Left ventricle myocardium inferior (tissue), 1 donor: ENCODE data around the gene LGR6. TPM values are rescaled to one million over a fixed set of nuclear protein-coding genes. Genes with fewer than 3 reads are reported as not detected.

ENCODE experiments used
- DNase-seq: peaks from one replicate; pipeline ENCODE4 v3.0.0-alpha.2; 2020
- H3K27ac ChIP-seq: fragments of 200-600 bp; replicated peaks from 2 replicates; pipeline ENCODE4 v1.8.0; 2021
- H3K27me3 ChIP-seq: fragments of 200-600 bp; 2 replicates; pipeline ENCODE4 v1.8.0; 2021; ENCODE audit warnings: low read depth
- H3K36me3 ChIP-seq: fragments of 200-600 bp; 2 replicates; pipeline ENCODE4 v1.8.0; 2021
- H3K4me1 ChIP-seq: fragments of 200-600 bp; 2 replicates; pipeline ENCODE4 v1.8.0; 2021
- H3K4me3 ChIP-seq: fragments of 200-600 bp; 2 replicates; pipeline ENCODE4 v1.8.0; 2021; ENCODE audit warnings: mild to moderate bottlenecking, moderate library complexity
- H3K9me3 ChIP-seq: fragments of 200-600 bp; replicated peaks from 2 replicates; pipeline ENCODE4 v1.8.0; 2021
- intact Hi-C: fragments of 100-400 bp; cut with micrococcal nuclease; formaldehyde crosslinking; loops from one replicate; pipeline ENCODE4 v1.11.0; 2022
- total RNA-seq: library from RNA; stranded (reverse); fragmentation: NEBNext Ultra II Directional; extraction: Animal tissue kit (Norgen Biotek cat#: 25700); gene quantifications from one replicate; pipeline ENCODE4 v1.2.1, GENCODE V29; 2021
- TF ChIP-seq, protein P1 (sequence below): fragments of 200-600 bp; IDR thresholded peaks from 2 replicates; pipeline ENCODE4 v1.8.0; 2021; ENCODE audit warnings: antibody characterized with exemption, mild to moderate bottlenecking, borderline replicate concordance
- donor health status: DM: no; HTN: yes; CAD: no; lungs with severe emphysema.

LGR6 gene
- total RNA-seq, 1 donor from 2014 or later: 0.60 TPM

DNA sequence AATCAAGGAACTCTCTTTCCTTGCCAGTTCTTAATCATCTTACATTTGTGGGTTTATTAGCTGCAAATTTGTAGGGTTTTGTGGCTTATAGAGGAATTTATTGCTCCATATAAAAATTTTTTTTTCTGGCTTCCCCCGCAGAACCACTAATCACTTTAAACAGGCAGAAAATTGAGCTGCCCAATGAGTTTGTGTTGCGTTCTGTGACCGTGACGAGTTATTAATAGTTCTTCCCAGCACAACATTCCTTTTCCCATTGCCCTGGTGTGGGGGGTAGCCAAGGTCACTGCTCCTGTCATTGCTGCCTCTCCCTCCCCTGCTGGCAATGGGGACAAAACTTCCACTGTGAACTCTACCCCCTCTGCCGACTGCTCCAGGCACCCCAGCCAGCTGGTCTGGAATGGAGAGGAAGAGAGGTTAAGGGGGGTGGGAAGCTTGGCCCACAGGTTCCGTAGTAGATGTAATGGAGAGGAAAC lies 93.1 kb downstream of the LGR6 start:
- H3K27ac ChIP-seq: peak overlapping the region; percentile 72

DNA sequence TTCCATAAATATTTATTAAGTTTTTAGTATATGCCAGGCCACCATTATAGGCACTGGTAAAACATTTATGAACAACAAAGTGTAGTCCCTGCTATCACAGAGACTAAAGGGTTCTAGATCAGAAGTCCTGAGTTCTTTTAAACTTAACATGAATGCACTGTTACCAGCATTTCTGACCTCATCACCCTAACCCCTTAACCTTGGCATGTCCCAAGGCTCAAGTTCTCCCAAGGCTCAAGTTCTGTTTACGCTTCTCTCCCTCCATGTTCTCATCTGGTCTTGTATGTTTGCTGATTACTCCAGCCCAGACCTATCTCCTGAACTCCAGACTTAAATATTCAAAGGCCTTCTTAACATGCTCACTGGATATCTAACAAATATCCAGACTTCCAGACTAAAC lies 93.6 kb downstream of the LGR6 start:
- peaks cover 26% of the 10 kb centered on the region for H3K4me1 ChIP-seq
- TF ChIP-seq, protein P1, sequence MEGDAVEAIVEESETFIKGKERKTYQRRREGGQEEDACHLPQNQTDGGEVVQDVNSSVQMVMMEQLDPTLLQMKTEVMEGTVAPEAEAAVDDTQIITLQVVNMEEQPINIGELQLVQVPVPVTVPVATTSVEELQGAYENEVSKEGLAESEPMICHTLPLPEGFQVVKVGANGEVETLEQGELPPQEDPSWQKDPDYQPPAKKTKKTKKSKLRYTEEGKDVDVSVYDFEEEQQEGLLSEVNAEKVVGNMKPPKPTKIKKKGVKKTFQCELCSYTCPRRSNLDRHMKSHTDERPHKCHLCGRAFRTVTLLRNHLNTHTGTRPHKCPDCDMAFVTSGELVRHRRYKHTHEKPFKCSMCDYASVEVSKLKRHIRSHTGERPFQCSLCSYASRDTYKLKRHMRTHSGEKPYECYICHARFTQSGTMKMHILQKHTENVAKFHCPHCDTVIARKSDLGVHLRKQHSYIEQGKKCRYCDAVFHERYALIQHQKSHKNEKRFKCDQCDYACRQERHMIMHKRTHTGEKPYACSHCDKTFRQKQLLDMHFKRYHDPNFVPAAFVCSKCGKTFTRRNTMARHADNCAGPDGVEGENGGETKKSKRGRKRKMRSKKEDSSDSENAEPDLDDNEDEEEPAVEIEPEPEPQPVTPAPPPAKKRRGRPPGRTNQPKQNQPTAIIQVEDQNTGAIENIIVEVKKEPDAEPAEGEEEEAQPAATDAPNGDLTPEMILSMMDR: no peak
- H3K4me3 ChIP-seq: no peak overlapping the region
- H3K27me3 ChIP-seq: no peaks in the 10 kb centered on the region
- DNase-seq: no peak
- H3K27ac ChIP-seq: peak overlapping the region; percentile 72
- intact Hi-C loops: no loop called here
- H3K36me3 ChIP-seq: no peaks in the 10 kb centered on the region
- peaks cover 1% of the 10 kb centered on the region for H3K9me3 ChIP-seq

More for the DNA sequence above, 93.1 kb downstream of the LGR6 start:
- intact Hi-C loops: no loop called here
- TF ChIP-seq, protein P1: no peak
- peaks cover 24% of the 10 kb centered on the region for H3K4me1 ChIP-seq
- H3K9me3 ChIP-seq: no peaks in the 10 kb centered on the region
- H3K27me3 ChIP-seq: no peaks in the 10 kb centered on the region
- no peaks in the 10 kb centered on the region for H3K36me3 ChIP-seq
- DNase-seq: peak; percentile 38
- no peak overlapping the region for H3K4me3 ChIP-seq

DNA sequence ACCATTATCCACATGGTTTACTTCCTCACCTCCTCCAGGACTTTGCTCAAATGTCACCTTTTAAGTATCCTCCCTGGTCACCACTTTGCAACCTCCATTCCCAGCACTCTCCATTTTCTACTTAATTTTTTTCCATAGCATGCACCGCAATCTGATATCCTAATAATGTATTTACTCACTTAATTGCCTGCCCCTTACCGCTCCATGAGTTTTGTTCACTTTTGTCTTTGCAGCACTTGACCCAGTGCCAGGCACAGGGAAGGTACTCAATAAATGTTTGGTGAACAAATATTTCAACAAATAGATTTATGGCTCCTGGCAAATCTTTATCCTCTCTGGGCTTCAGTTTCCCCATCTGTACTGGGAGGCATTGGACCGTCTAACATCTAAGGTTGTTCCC lies 94.6 kb downstream of the LGR6 start:
- TF ChIP-seq, protein P1: no peak
- no peak overlapping the region for H3K27ac ChIP-seq
- peaks cover 4% of the 10 kb centered on the region for H3K9me3 ChIP-seq
- intact Hi-C loops: no loop called here
- no peak overlapping the region for H3K4me3 ChIP-seq
- H3K27me3 ChIP-seq: no peaks in the 10 kb centered on the region
- H3K4me1 ChIP-seq: peaks cover 31% of the 10 kb centered on the region
- no peaks in the 10 kb centered on the region for H3K36me3 ChIP-seq
- DNase-seq: no peak

DNA sequence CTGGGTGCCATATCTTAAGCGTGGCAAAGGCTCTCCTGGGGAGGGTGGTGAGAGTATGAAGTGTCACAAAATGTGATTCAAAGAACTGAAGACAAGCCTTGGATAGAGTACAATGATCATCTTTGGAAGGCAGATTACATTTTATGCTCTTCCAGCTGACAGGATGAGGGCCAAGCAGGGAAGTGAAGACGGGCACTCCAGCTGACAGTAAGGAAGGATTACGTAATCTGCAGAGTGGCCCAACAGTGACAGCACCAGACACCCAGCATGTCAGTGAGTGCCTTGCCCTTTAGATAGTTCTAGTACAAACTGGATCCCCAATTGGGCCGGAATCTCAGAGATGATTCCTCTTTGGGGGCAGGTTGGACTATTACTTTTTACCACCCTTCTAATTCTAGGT lies 95.4 kb downstream of the LGR6 start:
- H3K27me3 ChIP-seq: no peaks in the 10 kb centered on the region
- intact Hi-C loops: no loop called here
- no peak overlapping the region for H3K4me3 ChIP-seq
- TF ChIP-seq, protein P1: no peak
- no peak overlapping the region for H3K27ac ChIP-seq
- H3K4me1 ChIP-seq: peaks cover 31% of the 10 kb centered on the region
- peaks cover 4% of the 10 kb centered on the region for H3K9me3 ChIP-seq
- DNase-seq: no peak
- no peaks in the 10 kb centered on the region for H3K36me3 ChIP-seq

DNA sequence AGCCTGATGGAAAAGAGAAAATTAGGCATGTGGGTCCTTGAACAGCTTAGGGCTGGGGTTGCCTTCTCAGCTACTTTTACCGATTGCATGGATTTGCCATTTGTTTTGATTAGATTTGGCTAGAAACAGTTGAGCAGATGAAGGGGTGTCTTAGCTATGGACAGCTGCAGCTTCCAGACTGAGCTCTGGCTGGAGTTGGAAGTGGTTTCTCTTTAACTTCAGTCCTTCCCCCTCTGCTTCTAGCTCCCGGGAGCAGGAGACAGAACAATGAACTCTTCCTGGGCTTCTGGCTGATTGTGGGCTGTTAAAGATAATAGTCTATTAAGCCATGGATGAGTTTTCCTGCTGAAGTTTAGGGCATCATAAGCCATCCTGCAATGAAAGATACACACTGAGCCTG lies 97.4 kb downstream of the LGR6 start:
- TF ChIP-seq, protein P1: no peak
- H3K4me1 ChIP-seq: peaks cover 20% of the 10 kb centered on the region
- H3K27me3 ChIP-seq: no peaks in the 10 kb centered on the region
- intact Hi-C loops: no loop called here
- H3K4me3 ChIP-seq: no peak overlapping the region
- no peak overlapping the region for H3K27ac ChIP-seq
- DNase-seq: no peak
- no peaks in the 10 kb centered on the region for H3K36me3 ChIP-seq
- peaks cover 4% of the 10 kb centered on the region for H3K9me3 ChIP-seq
